ENCODE data around the gene PPIL1. TPM values are rescaled to one million over a fixed set of nuclear protein-coding genes. Genes with fewer than 3 reads are reported as not detected.

Gene PPIL1
- total and polyA plus RNA-seq, 2 of the 13 experiments (the other 11 are each of a cell fraction or from before 2014, with no cell fraction given): 74.2 to 144 TPM

DNA sequence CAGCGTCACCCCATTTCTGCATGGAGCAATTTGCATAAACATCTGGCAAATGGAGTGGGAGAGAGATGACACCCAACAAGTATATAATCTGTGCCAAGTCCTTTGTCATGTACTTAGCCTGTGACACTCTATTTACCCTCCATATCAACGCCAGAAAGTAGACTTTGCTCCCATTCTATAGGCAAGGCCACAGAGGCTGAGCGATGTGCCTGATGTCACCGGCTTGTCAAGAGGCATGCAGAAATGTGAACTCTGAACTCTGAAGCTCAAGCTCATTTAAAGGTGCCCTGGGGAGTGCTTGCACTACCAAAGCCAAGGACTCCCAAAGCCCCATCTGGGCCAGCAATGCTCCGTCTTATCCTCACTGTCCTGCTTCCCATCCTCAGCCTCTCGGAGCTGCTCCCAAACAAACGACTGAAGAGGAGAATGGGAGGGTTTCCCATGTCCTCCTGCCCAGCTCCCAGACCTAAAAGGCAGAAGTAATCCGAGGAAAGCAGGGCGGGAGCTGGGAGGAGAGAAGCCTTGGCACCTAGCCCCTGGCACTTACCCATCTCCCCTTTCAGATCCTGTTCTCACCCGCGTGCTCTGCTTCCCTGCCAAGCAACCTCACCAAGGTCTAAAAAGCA is 44.6 kb downstream of the PPIL1 start (continued):
- no peak for TF ChIP-seq ZNF253 (CRISPR knock-in tag; IDR thresholded peaks at IDR 0.05; ENCODE audit: borderline replicate concordance)
- TF ChIP-seq RBM39 (IDR thresholded peaks at IDR 0.05; ENCODE audit: low read depth, low read length, poor library complexity, severe bottlenecking): no peak
- TF ChIP-seq GTF2F1 (IDR thresholded peaks at IDR 0.05; ENCODE audit: low read length): no peak
- no peak; the same call in 1 of the 2 replicates for TF ChIP-seq ZFY (CRISPR knock-in tag; IDR thresholded peaks at IDR 0.05)
- no peak for TF ChIP-seq SRY (CRISPR knock-in tag; IDR thresholded peaks at IDR 0.05)
- TF ChIP-seq, protein P1, sequence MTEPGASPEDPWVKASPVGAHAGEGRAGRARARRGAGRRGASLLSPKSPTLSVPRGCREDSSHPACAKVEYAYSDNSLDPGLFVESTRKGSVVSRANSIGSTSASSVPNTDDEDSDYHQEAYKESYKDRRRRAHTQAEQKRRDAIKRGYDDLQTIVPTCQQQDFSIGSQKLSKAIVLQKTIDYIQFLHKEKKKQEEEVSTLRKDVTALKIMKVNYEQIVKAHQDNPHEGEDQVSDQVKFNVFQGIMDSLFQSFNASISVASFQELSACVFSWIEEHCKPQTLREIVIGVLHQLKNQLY (CRISPR knock-in tag; IDR thresholded peaks at IDR 0.05): peak; percentile 88
- no peak for TF ChIP-seq PAX8 (CRISPR knock-in tag; IDR thresholded peaks at IDR 0.05; ENCODE audit: borderline replicate concordance)
- peak; percentile 47 for TF ChIP-seq HINFP (CRISPR knock-in tag; IDR thresholded peaks at IDR 0.05; ENCODE audit: low read depth)
- TF ChIP-seq MTA3 (CRISPR knock-in tag; IDR thresholded peaks at IDR 0.05): no peak
- TF ChIP-seq ZFP41 (CRISPR knock-in tag; IDR thresholded peaks at IDR 0.05; ENCODE audit: borderline replicate concordance): no peak
- TF ChIP-seq ZNF788 (CRISPR knock-in tag; IDR thresholded peaks at IDR 0.05; ENCODE audit: borderline replicate concordance): peak; percentile 57; the same call in 1 of the 2 replicates
- TF ChIP-seq, protein P2, sequence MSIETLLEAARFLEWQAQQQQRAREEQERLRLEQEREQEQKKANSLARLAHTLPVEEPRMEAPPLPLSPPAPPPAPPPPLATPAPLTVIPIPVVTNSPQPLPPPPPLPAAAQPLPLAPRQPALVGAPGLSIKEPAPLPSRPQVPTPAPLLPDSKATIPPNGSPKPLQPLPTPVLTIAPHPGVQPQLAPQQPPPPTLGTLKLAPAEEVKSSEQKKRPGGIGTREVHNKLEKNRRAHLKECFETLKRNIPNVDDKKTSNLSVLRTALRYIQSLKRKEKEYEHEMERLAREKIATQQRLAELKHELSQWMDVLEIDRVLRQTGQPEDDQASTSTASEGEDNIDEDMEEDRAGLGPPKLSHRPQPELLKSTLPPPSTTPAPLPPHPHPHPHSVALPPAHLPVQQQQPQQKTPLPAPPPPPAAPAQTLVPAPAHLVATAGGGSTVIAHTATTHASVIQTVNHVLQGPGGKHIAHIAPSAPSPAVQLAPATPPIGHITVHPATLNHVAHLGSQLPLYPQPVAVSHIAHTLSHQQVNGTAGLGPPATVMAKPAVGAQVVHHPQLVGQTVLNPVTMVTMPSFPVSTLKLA (IDR thresholded peaks at IDR 0.05): no peak
- TF ChIP-seq, protein P3, sequence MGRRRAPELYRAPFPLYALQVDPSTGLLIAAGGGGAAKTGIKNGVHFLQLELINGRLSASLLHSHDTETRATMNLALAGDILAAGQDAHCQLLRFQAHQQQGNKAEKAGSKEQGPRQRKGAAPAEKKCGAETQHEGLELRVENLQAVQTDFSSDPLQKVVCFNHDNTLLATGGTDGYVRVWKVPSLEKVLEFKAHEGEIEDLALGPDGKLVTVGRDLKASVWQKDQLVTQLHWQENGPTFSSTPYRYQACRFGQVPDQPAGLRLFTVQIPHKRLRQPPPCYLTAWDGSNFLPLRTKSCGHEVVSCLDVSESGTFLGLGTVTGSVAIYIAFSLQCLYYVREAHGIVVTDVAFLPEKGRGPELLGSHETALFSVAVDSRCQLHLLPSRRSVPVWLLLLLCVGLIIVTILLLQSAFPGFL (CRISPR knock-in tag; IDR thresholded peaks at IDR 0.05): no peak
- TF ChIP-seq ZBTB26 (CRISPR knock-in tag; IDR thresholded peaks at IDR 0.05; ENCODE audit: borderline replicate concordance): no peak; the same call in 1 of the 2 replicates
- peak; percentile 22; the same call in 1 of the 2 replicates for TF ChIP-seq ZNF12 (CRISPR knock-in tag; IDR thresholded peaks at IDR 0.05)

Data from HepG2 (cell line).